ENCODE measurements around the gene RAC3.

The RAC3 gene

GRCh38 chr17:82039695-82040299 is 8.3 kb downstream of the RAC3 start:
- TF ChIP-seq CTCF (IDR thresholded peaks at IDR 0.05), result no peak

GRCh38 chr17:82041144-82041814 is 9.8 kb downstream of the RAC3 start:
- TF ChIP-seq CTCF (IDR thresholded peaks at IDR 0.05), result no peak

- TF ChIP-seq CTCF (IDR thresholded peaks at IDR 0.05), result no peak
These were observed 11.2 kb downstream of the RAC3 start for GRCh38 chr17:82042649-82043048.

- no peak for TF ChIP-seq CTCF (IDR thresholded peaks at IDR 0.05)
These were observed 12.0 kb downstream of the RAC3 start for GRCh38 chr17:82043507-82043906.

- TF ChIP-seq CTCF (IDR thresholded peaks at IDR 0.05), result no peak
These were observed 14.5 kb downstream of the RAC3 start for GRCh38 chr17:82045936-82046484.

- no peak for TF ChIP-seq CTCF (IDR thresholded peaks at IDR 0.05)
These were observed 15.4 kb downstream of the RAC3 start for GRCh38 chr17:82046903-82047302.

GRCh38 chr17:82047379-82047778 is 15.9 kb downstream of the RAC3 start:
- TF ChIP-seq CTCF (IDR thresholded peaks at IDR 0.05), result no peak
